Sigmoid colon (tissue), 7 donors: ENCODE data around the gene MFSD6L. TPM values are rescaled to one million over a fixed set of nuclear protein-coding genes. Genes with fewer than 3 reads are reported as not detected.

Experiments used
- DNase-seq: peaks from one replicate; pipeline ENCODE4 v3.0.0-alpha.2; 2019
- H3K27ac ChIP-seq, 4 donors: fragments of 200-600 bp; sonication (generic); one replicate each; pipeline ENCODE4 v1.5.1; 2016 to 2019; ENCODE audit warnings: mild to moderate bottlenecking in 1 of 4
- H3K27me3 ChIP-seq, 3 donors: fragments of 200-600 bp; sonication (generic); one replicate each; pipeline ENCODE4 v1.5.1; 2019; ENCODE audit warnings: mild to moderate bottlenecking in 1 of 3
- H3K36me3 ChIP-seq, 4 donors: fragments of 200-600 bp; sonication (generic); one replicate each; pipeline ENCODE4 v1.5.1; 2016 to 2019
- H3K4me1 ChIP-seq, 4 donors: fragments of 200-600 bp; sonication (generic); one replicate each; pipeline ENCODE4 v1.5.1; 2017 to 2019
- H3K4me3 ChIP-seq, 4 donors: fragments of 200-600 bp; sonication (generic); one replicate each; pipeline ENCODE4 v1.5.1; 2017 to 2019; ENCODE audit warnings: mild to moderate bottlenecking in 2 of 4, moderate library complexity in 1 of 4
- H3K9me3 ChIP-seq, 4 donors: fragments of 200-600 bp in 3 of 4; sonication (generic) in 3 of 4; one replicate each; pipeline versions ENCODE4 v1.5.1 to v1.6.1; 2013 to 2019
- CTCF ChIP-seq, 4 experiments: fragments of 450-650 bp in 3 of 4; fragments of 200-600 bp in 1 of 4; IDR thresholded peaks; one replicate each; pipeline ENCODE4 v1.5.1; 2016 to 2019; ENCODE audit warnings: antibody characterized with exemption in 4 of 4, mild to moderate bottlenecking in 3 of 4, moderate library complexity in 2 of 4
- EP300 ChIP-seq, 4 donors: sonication (generic); formaldehyde crosslinking; IDR thresholded peaks; one replicate each; pipeline ENCODE4 v1.6.1; 2017; ENCODE audit warnings: antibody characterized with exemption in 4 of 4
- POLR2A ChIP-seq, 2 donors: fragments of 450-650 bp; IDR thresholded peaks; one replicate each; pipeline ENCODE4 v1.6.1; 2016; ENCODE audit warnings: antibody characterized with exemption in 2 of 2, mild to moderate bottlenecking in 2 of 2, moderate library complexity in 2 of 2
- POLR2AphosphoS5 ChIP-seq, 4 donors: sonication (generic); formaldehyde crosslinking; IDR thresholded peaks; one replicate each; pipeline ENCODE4 v1.6.1; 2017; ENCODE audit warnings: antibody characterized with exemption in 4 of 4
- WGBS, 2 donors: extraction: QIAGEN DNeasy Blood & Tissue Kit; methylation state at CpG; one replicate each; pipeline ENCODE4 v1.1.7; 2013; 5-methylcytosine and 5-hydroxymethylcytosine counted together
- intact Hi-C: fragments of 100-400 bp; cut with DNase I; formaldehyde crosslinking; loops from one replicate; pipeline ENCODE4 v1.15.1; 2023
- polyA plus RNA-seq, 3 donors: library from polyadenylated mRNA; stranded (reverse); fragments of 200-250 nt; gene quantifications; one replicate each; pipeline ENCODE4 v1.2.3, GENCODE V29; 2013
- total RNA-seq, 4 donors: library from RNA; depleted of rRNA; stranded (reverse); fragments of >200 nt; gene quantifications; one replicate each; pipeline ENCODE4 v1.1.0, GENCODE V29; 2016
- donor health status: healthy with polysubstance abuse.
- donor health status: Bipolar disorder and iron deficiency.
- donor health status: healthy.

Gene MFSD6L
- total and polyA plus RNA-seq, 7 donors = 0.69 to 4.9 (median 1.2) TPM; not detected in 4

GRCh38 chr17:8758137-8758596 is 41.0 kb downstream of the MFSD6L start, which contains the start of gene SPDYE4:
SPDYE4 (minus strand) TSS chr17:8758546; CDS start chr17:8758382, 164 bp downstream.
- H3K4me3 ChIP-seq = no peak within 1 kb of the TSS
- no peaks in the 10 kb centered on the region for H3K9me3 ChIP-seq
- peaks cover 0 to 6% (median 2%) of the 10 kb centered on the region in 3 donors for H3K27me3 ChIP-seq
- TF ChIP-seq POLR2A (IDR thresholded peaks at IDR 0.05) (no peak), POLR2AphosphoS5 (IDR thresholded peaks at IDR 0.05) (no peak), CTCF (IDR thresholded peaks at IDR 0.05) (no peak)
- no peaks in the 10 kb centered on the region for H3K36me3 ChIP-seq
- intact Hi-C loops = no loop called here
- WGBS, 2 donors = 91% methylated on average over 15 of the region's 15 CpGs
- H3K27ac ChIP-seq = no peak within 1 kb of the TSS
- DNase-seq = no peak
- no peaks in the 10 kb centered on the region for H3K4me1 ChIP-seq

- DNase-seq = no peak
- TF ChIP-seq CTCF (IDR thresholded peaks at IDR 0.05) = no peak
- TF ChIP-seq EP300 (IDR thresholded peaks at IDR 0.05) = no peak
- no peak for TF ChIP-seq POLR2A (IDR thresholded peaks at IDR 0.05)
- no peak for TF ChIP-seq POLR2AphosphoS5 (IDR thresholded peaks at IDR 0.05)
- H3K27me3 ChIP-seq = peaks cover 0 to 6% (median 2%) of the 10 kb centered on the region in 3 donors
- H3K9me3 ChIP-seq = no peaks in the 10 kb centered on the region
- H3K4me3 ChIP-seq = no peak overlapping the region
- WGBS, 2 donors = 85 to 88% methylated on average over 13 of the region's 13 CpGs
- H3K27ac ChIP-seq = no peak overlapping the region
- intact Hi-C loops = no loop called here
- H3K36me3 ChIP-seq = no peaks in the 10 kb centered on the region
- no peaks in the 10 kb centered on the region for H3K4me1 ChIP-seq
These were observed 42.0 kb downstream of the MFSD6L start for GRCh38 chr17:8757189-8757588.

- WGBS, 2 donors = 89 to 90% methylated on average over 12 of the region's 12 CpGs
- DNase-seq = no peak
- intact Hi-C loops = no loop called here
- Histone ChIP-seq H3K36me3 (no peaks in the 10 kb centered on the region), H3K27me3 (peaks cover 0 to 6% (median 2%) of the 10 kb centered on the region in 3 donors), H3K9me3 (no peaks in the 10 kb centered on the region), H3K27ac (no peak overlapping the region), H3K4me1 (no peaks in the 10 kb centered on the region), H3K4me3 (no peak overlapping the region)
- TF ChIP-seq POLR2A (IDR thresholded peaks at IDR 0.05) (no peak), EP300 (IDR thresholded peaks at IDR 0.05) (no peak), CTCF (IDR thresholded peaks at IDR 0.05) (no peak), POLR2AphosphoS5 (IDR thresholded peaks at IDR 0.05) (no peak)
These were observed 43.4 kb downstream of the MFSD6L start for GRCh38 chr17:8755590-8756255.

- TF ChIP-seq EP300 (IDR thresholded peaks at IDR 0.05) (no peak), POLR2AphosphoS5 (IDR thresholded peaks at IDR 0.05) (no peak), POLR2A (IDR thresholded peaks at IDR 0.05) (no peak), CTCF (IDR thresholded peaks at IDR 0.05) (no peak)
- WGBS, 2 donors = 74 to 78% methylated on average over 8 of the region's 8 CpGs
- no peak for DNase-seq
- Histone ChIP-seq H3K4me1 (no peaks in the 10 kb centered on the region), H3K27ac (no peak overlapping the region), H3K27me3 (peaks cover 0 to 6% (median 2%) of the 10 kb centered on the region in 3 donors), H3K9me3 (no peaks in the 10 kb centered on the region), H3K4me3 (no peak overlapping the region), H3K36me3 (no peaks in the 10 kb centered on the region)
- intact Hi-C loops = no loop called here
These were observed 44.3 kb downstream of the MFSD6L start for GRCh38 chr17:8754890-8755289.
